ENCODE results near the gene TMEM87A.

TMEM87A gene

DNA sequence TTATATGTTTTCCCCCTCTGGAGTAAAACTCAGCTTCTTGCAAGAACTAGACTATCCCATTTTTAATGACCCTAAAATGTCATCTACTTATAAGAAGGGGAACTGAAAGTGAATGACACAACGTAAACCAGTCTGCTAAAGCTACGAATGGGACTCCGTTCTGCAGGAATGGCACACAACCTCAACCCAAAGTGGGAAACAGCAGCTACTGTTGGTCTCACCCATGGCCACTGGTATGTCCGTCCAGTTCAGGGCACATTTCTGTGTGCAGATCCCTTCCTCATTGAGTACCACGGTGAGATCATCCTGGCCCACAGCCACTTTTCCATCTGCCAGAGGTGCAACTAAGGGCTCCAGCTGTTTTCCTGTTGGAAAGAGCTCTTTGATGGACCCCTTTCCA lies 88.9 kb downstream of the TMEM87A start:
- Histone ChIP-seq H3K9me3 (ENCODE audit: control insufficient read depth, insufficient read depth, low read depth, low read length) (no peaks in the 10 kb centered on the region), H3K36me3 (ENCODE audit: control insufficient read depth in 2 of 2, insufficient read depth in 1 of 2, low read length in 2 of 2) (peaks cover 20 to 81% of the 10 kb centered on the region in 2 experiments), H3K4me3 (ENCODE audit: low read depth, low read length) (no peak overlapping the region), H3K4me1 (ENCODE audit: control insufficient read depth, insufficient read depth, low read length) (no peaks in the 10 kb centered on the region), H3K27ac (ENCODE audit: extremely low read depth, low read depth, low read length) (no peak overlapping the region)
- no peak for TF ChIP-seq KLF8 (tag by site-specific recombination; IDR thresholded peaks at IDR 0.05)
- TF ChIP-seq ZNF555 (tag by site-specific recombination; conservative IDR thresholded peaks at IDR 0.05): no peak
- TF ChIP-seq ZNF114 (tag by site-specific recombination; IDR thresholded peaks at IDR 0.05): no peak
- TF ChIP-seq, protein P1, sequence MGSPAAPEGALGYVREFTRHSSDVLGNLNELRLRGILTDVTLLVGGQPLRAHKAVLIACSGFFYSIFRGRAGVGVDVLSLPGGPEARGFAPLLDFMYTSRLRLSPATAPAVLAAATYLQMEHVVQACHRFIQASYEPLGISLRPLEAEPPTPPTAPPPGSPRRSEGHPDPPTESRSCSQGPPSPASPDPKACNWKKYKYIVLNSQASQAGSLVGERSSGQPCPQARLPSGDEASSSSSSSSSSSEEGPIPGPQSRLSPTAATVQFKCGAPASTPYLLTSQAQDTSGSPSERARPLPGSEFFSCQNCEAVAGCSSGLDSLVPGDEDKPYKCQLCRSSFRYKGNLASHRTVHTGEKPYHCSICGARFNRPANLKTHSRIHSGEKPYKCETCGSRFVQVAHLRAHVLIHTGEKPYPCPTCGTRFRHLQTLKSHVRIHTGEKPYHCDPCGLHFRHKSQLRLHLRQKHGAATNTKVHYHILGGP (tag by site-specific recombination; IDR thresholded peaks at IDR 0.05): no peak
- POLR2A ChIA-PET: interaction anchor here (0.5 kb wide), 1 partner anchor 306 kb away, joined by 3 read pairs; no protein-coding TSS in a partner anchor
- CTCF ChIA-PET: interaction anchor here (0.5 kb wide), 1 partner anchor 12 kb away, joined by 4 read pairs; no protein-coding TSS in a partner anchor

DNA sequence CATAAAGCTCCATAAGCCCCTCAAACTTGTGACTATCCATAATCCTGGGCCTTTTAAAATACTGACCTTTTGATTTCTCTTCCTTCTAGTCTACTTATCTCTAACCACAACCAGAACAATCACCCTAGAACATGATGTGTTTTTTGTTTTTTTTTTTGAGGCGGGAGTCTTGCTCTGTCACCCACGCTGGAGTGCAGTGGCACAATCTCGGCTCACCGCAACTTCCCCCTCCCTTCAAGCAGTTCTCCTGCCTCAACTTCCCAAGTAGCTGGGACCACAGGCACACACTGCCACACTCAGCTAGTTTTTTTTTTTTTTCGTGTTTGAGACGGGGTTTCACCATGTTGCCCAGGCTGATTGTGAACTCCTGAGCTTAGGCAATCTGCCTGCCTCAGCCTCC lies 90.3 kb downstream of the TMEM87A start:
- no peak overlapping the region for H3K4me3 ChIP-seq (ENCODE audit: low read depth, low read length)
- TF ChIP-seq OSR2 (tag by site-specific recombination; IDR thresholded peaks at IDR 0.05) (no peak), ZNF416 (tag by site-specific recombination; IDR thresholded peaks at IDR 0.05) (no peak), YY1 (tag by site-specific recombination; IDR thresholded peaks at IDR 0.05) (no peak), ZNF785 (tag by site-specific recombination; IDR thresholded peaks at IDR 0.05) (no peak), ZNF184 (tag by site-specific recombination; IDR thresholded peaks at IDR 0.05) (no peak), MEIS1 (CRISPR knock-in tag; IDR thresholded peaks at IDR 0.05; ENCODE audit: borderline replicate concordance) (no peak), ZNF549 (tag by site-specific recombination; IDR thresholded peaks at IDR 0.05) (no peak), ZNF514 (tag by site-specific recombination; IDR thresholded peaks at IDR 0.05) (no peak), ZNF776 (tag by site-specific recombination; IDR thresholded peaks at IDR 0.05; ENCODE audit: borderline replicate concordance) (no peak), MZF1 (tag by site-specific recombination; IDR thresholded peaks at IDR 0.05; ENCODE audit: borderline replicate concordance) (no peak), ZBTB48 (tag by site-specific recombination; IDR thresholded peaks at IDR 0.05) (no peak), ZNF610 (tag by site-specific recombination; IDR thresholded peaks at IDR 0.05; ENCODE audit: borderline replicate concordance) (no peak)
- TF ChIP-seq, protein P2, sequence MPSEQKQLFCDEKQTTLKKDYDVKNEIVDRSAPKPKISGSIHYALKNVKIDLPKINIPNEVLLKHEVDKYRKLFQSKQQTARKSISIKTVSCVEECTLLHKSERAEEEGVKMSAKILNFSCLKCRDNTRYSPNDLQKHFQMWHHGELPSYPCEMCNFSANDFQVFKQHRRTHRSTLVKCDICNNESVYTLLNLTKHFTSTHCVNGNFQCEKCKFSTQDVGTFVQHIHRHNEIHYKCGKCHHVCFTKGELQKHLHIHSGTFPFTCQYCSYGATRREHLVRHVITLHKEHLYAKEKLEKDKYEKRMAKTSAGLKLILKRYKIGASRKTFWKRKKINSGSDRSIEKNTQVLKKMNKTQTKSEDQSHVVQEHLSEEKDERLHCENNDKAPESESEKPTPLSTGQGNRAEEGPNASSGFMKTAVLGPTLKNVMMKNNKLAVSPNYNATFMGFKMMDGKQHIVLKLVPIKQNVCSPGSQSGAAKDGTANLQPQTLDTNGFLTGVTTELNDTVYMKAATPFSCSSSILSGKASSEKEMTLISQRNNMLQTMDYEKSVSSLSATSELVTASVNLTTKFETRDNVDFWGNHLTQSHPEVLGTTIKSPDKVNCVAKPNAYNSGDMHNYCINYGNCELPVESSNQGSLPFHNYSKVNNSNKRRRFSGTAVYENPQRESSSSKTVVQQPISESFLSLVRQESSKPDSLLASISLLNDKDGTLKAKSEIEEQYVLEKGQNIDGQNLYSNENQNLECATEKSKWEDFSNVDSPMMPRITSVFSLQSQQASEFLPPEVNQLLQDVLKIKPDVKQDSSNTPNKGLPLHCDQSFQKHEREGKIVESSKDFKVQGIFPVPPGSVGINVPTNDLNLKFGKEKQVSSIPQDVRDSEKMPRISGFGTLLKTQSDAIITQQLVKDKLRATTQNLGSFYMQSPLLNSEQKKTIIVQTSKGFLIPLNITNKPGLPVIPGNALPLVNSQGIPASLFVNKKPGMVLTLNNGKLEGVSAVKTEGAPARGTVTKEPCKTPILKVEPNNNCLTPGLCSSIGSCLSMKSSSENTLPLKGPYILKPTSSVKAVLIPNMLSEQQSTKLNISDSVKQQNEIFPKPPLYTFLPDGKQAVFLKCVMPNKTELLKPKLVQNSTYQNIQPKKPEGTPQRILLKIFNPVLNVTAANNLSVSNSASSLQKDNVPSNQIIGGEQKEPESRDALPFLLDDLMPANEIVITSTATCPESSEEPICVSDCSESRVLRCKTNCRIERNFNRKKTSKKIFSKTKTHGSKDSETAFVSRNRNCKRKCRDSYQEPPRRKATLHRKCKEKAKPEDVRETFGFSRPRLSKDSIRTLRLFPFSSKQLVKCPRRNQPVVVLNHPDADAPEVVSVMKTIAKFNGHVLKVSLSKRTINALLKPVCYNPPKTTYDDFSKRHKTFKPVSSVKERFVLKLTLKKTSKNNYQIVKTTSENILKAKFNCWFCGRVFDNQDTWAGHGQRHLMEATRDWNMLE (tag by site-specific recombination; conservative IDR thresholded peaks at IDR 0.05; ENCODE audit: low read depth): no peak
- TF ChIP-seq, protein P3, sequence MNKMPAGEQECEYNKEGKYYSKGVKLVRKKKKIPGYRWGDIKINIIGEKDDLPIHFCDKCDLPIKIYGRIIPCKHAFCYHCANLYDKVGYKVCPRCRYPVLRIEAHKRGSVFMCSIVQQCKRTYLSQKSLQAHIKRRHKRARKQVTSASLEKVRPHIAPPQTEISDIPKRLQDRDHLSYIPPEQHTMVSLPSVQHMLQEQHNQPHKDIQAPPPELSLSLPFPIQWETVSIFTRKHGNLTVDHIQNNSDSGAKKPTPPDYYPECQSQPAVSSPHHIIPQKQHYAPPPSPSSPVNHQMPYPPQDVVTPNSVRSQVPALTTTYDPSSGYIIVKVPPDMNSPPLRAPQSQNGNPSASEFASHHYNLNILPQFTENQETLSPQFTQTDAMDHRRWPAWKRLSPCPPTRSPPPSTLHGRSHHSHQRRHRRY (tag by site-specific recombination; IDR thresholded peaks at IDR 0.05): no peak
- TF ChIP-seq, protein P4, sequence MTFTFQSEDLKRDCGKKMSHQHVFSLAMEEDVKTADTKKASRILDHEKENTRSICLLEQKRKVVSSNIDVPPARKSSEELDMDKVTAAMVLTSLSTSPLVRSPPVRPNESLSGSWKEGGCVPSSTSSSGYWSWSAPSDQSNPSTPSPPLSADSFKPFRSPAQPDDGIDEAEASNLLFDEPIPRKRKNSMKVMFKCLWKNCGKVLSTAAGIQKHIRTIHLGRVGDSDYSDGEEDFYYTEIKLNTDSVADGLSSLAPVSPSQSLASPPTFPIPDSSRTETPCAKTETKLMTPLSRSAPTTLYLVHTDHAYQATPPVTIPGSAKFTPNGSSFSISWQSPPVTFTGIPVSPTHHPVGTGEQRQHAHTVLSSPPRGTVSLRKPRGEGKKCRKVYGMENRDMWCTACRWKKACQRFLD (tag by site-specific recombination; IDR thresholded peaks at IDR 0.05): no peak
- TF ChIP-seq, protein P5, sequence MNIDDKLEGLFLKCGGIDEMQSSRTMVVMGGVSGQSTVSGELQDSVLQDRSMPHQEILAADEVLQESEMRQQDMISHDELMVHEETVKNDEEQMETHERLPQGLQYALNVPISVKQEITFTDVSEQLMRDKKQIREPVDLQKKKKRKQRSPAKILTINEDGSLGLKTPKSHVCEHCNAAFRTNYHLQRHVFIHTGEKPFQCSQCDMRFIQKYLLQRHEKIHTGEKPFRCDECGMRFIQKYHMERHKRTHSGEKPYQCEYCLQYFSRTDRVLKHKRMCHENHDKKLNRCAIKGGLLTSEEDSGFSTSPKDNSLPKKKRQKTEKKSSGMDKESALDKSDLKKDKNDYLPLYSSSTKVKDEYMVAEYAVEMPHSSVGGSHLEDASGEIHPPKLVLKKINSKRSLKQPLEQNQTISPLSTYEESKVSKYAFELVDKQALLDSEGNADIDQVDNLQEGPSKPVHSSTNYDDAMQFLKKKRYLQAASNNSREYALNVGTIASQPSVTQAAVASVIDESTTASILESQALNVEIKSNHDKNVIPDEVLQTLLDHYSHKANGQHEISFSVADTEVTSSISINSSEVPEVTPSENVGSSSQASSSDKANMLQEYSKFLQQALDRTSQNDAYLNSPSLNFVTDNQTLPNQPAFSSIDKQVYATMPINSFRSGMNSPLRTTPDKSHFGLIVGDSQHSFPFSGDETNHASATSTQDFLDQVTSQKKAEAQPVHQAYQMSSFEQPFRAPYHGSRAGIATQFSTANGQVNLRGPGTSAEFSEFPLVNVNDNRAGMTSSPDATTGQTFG (tag by site-specific recombination; IDR thresholded peaks at IDR 0.05; ENCODE audit: borderline replicate concordance): no peak
- no peaks in the 10 kb centered on the region for H3K9me3 ChIP-seq (ENCODE audit: control insufficient read depth, insufficient read depth, low read depth, low read length)
- CTCF ChIA-PET: interaction anchor here (0.6 kb wide), 1 partner anchor 98 kb away, joined by 3 read pairs; no protein-coding TSS in a partner anchor
- H3K27ac ChIP-seq (ENCODE audit: extremely low read depth, low read depth, low read length): no peak overlapping the region
- peaks cover 16 to 75% of the 10 kb centered on the region in 2 experiments for H3K36me3 ChIP-seq (ENCODE audit: control insufficient read depth in 2 of 2, insufficient read depth in 1 of 2, low read length in 2 of 2)
- no peaks in the 10 kb centered on the region for H3K4me1 ChIP-seq (ENCODE audit: control insufficient read depth, insufficient read depth, low read length)
- POLR2A ChIA-PET: no interaction called here

Measured in HEK293 (cell line).